Measurements from ENCODE around the gene C11orf24. TPM values are rescaled to one million over a fixed set of nuclear protein-coding genes. Genes with fewer than 3 reads are reported as not detected.

The C11orf24 gene
- total RNA-seq, 1 experiment from 2014 or later = 53.7 TPM

GRCh38 chr11:68213135-68213515 is 58.6 kb downstream of the C11orf24 start, which contains the start of gene KMT5B:
Gene KMT5B, minus strand, starts transcription at chr11:68213296. Its CDS starts 23,220 bp downstream, at chr11:68190076.
- no peak for ATAC-seq
- TF ChIP-seq SMAD3 (CRISPR knock-in tag; IDR thresholded peaks at IDR 0.05; ENCODE audit: borderline replicate concordance) (no peak), FOXP1 (CRISPR knock-in tag; IDR thresholded peaks at IDR 0.05; ENCODE audit: borderline replicate concordance) (no peak), NR1H2 (CRISPR knock-in tag; IDR thresholded peaks at IDR 0.05) (no peak), ATF6 (CRISPR knock-in tag; IDR thresholded peaks at IDR 0.05) (no peak), ZNF671 (CRISPR knock-in tag; IDR thresholded peaks at IDR 0.05) (no peak), KAT7 (CRISPR knock-in tag; IDR thresholded peaks at IDR 0.05; ENCODE audit: borderline replicate concordance) (no peak), ZBTB21 (CRISPR knock-in tag; IDR thresholded peaks at IDR 0.05; ENCODE audit: borderline replicate concordance) (no peak), TEAD1 (CRISPR knock-in tag; IDR thresholded peaks at IDR 0.05) (no peak), ZNF219 (CRISPR knock-in tag; IDR thresholded peaks at IDR 0.05; ENCODE audit: borderline replicate concordance) (no peak), GTF2I (CRISPR knock-in tag; conservative IDR thresholded peaks at IDR 0.05) (no peak), CREB1 (CRISPR knock-in tag; IDR thresholded peaks at IDR 0.05) (no peak), ETV6 (CRISPR knock-in tag; IDR thresholded peaks at IDR 0.05) (no peak), ZNF281 (CRISPR knock-in tag; IDR thresholded peaks at IDR 0.05) (no peak)
- TF ChIP-seq, protein P1, sequence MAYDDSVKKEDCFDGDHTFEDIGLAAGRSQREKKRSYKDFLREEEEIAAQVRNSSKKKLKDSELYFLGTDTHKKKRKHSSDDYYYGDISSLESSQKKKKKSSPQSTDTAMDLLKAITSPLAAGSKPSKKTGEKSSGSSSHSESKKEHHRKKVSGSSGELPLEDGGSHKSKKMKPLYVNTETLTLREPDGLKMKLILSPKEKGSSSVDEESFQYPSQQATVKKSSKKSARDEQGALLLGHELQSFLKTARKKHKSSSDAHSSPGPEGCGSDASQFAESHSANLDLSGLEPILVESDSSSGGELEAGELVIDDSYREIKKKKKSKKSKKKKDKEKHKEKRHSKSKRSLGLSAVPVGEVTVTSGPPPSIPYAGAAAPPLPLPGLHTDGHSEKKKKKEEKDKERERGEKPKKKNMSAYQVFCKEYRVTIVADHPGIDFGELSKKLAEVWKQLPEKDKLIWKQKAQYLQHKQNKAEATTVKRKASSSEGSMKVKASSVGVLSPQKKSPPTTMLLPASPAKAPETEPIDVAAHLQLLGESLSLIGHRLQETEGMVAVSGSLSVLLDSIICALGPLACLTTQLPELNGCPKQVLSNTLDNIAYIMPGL (CRISPR knock-in tag; IDR thresholded peaks at IDR 0.05) = no peak
- TF ChIP-seq, protein P2, sequence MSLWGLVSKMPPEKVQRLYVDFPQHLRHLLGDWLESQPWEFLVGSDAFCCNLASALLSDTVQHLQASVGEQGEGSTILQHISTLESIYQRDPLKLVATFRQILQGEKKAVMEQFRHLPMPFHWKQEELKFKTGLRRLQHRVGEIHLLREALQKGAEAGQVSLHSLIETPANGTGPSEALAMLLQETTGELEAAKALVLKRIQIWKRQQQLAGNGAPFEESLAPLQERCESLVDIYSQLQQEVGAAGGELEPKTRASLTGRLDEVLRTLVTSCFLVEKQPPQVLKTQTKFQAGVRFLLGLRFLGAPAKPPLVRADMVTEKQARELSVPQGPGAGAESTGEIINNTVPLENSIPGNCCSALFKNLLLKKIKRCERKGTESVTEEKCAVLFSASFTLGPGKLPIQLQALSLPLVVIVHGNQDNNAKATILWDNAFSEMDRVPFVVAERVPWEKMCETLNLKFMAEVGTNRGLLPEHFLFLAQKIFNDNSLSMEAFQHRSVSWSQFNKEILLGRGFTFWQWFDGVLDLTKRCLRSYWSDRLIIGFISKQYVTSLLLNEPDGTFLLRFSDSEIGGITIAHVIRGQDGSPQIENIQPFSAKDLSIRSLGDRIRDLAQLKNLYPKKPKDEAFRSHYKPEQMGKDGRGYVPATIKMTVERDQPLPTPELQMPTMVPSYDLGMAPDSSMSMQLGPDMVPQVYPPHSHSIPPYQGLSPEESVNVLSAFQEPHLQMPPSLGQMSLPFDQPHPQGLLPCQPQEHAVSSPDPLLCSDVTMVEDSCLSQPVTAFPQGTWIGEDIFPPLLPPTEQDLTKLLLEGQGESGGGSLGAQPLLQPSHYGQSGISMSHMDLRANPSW (CRISPR knock-in tag; conservative IDR thresholded peaks at IDR 0.05; ENCODE audit: low read depth) = no peak
- Mint-ChIP-seq H3K27ac (peak within 1 kb of the TSS; percentile 99), H3K4me1 (peaks cover 48% of the 10 kb centered on the region), H3K36me3 (no peaks in the 10 kb centered on the region), H3K9me3 (no peaks in the 10 kb centered on the region), H3K27me3 (ENCODE audit: low read depth) (peaks cover 9% of the 10 kb centered on the region), H3K4me3 (peak within 1 kb of the TSS; percentile 99)
- ChIA-PET POLR2A (interaction anchor here (1.0 kb wide), 1 partner anchor 59 kb away, joined by 3 read pairs; the partner anchor contains the start of gene C11orf24), CTCF (no interaction called here)
- DNase-seq (ENCODE audit: low spot score) = peak; percentile 61

DNA sequence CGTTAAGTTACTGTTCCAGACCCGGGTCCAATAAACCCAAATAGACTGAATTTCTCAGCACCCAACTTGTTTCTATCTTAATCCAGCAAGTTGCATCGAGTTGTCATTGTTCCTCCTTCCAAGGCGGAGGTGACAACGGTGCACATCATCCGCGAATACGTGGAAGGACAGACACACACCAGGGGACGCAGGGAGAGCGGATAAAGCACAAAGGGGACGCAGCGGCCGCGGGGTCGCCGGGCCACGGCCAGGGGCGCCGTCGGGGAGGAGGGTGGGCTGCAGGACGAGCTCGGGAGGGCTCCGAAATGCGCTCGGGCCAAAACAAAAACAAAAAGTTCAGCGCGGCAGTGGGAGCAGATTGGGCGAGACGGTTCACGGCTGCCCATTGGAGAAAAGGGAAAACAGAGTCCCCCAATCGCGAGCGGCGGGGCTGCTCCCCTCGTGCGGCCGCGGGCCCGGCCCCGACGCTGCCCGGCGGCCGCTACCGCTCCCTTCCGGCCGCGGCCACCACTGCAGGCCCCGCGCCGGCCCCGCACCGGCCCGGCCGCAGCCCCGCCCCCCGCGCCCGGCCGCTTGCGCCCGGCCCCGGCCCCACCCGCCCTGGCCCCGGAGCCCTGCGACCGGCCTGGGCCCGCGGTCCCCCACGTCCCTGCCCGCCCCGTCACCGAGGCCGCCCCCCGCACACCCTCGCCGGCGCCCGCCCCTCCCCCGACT is 59.2 kb downstream of the C11orf24 start:
- H3K4me3 Mint-ChIP-seq = peak overlapping the region; percentile 99
- POLR2A ChIA-PET = interaction anchor here (1.0 kb wide), 1 partner anchor 59 kb away, joined by 3 read pairs; the partner anchor contains the start of gene C11orf24
- peaks cover 48% of the 10 kb centered on the region for H3K4me1 Mint-ChIP-seq
- CTCF ChIA-PET = no interaction called here
- ATAC-seq = peak; percentile 62
- H3K9me3 Mint-ChIP-seq = no peaks in the 10 kb centered on the region
- H3K36me3 Mint-ChIP-seq = no peaks in the 10 kb centered on the region
- peak overlapping the region; percentile 99 for H3K27ac Mint-ChIP-seq
- peak; percentile 72 for DNase-seq (ENCODE audit: low spot score)
- peaks cover 9% of the 10 kb centered on the region for H3K27me3 Mint-ChIP-seq (ENCODE audit: low read depth)
- TF ChIP-seq FOXP1 (CRISPR knock-in tag; IDR thresholded peaks at IDR 0.05; ENCODE audit: borderline replicate concordance) = 0 out of 2 replicates have a peak, but pooled peaks have one; percentile 30
- TF ChIP-seq ATF3 (CRISPR knock-in tag; conservative IDR thresholded peaks at IDR 0.05) = no peak
- TF ChIP-seq FOXP4 (CRISPR knock-in tag; IDR thresholded peaks at IDR 0.05) = no peak
- TF ChIP-seq ZNF396 (CRISPR knock-in tag; IDR thresholded peaks at IDR 0.05; ENCODE audit: borderline replicate concordance) = no peak
- TF ChIP-seq FOXK1 (CRISPR knock-in tag; IDR thresholded peaks at IDR 0.05) = peak; percentile 65
- TF ChIP-seq, protein P3, sequence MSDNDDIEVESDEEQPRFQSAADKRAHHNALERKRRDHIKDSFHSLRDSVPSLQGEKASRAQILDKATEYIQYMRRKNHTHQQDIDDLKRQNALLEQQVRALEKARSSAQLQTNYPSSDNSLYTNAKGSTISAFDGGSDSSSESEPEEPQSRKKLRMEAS (CRISPR knock-in tag; IDR thresholded peaks at IDR 0.05) = no peak; the same call in 1 of the 2 replicates
- peak; percentile 17; the same call in 1 of the 2 replicates for TF ChIP-seq USF1 (CRISPR knock-in tag; IDR thresholded peaks at IDR 0.05)
- no peak for TF ChIP-seq CREB1 (CRISPR knock-in tag; IDR thresholded peaks at IDR 0.05)

Measured in WTC11 (cell line).